GM18870 (cell line): Measurements from ENCODE around the gene KCNQ4.

Experiments used
- ATAC-seq: cut with Tn5 transposase; IDR thresholded peaks from one replicate; pipeline ENCODE4 v1.9.1; 2021; ENCODE audit warnings: moderate library complexity; ENCODE audit not compliant: unreplicated experiment

Gene KCNQ4

GRCh38 chr1:40754201-40754600, 29.4 kb upstream of the KCNQ4 start:
- no peak for ATAC-seq

GRCh38 chr1:40755067-40755466, 28.5 kb upstream of the KCNQ4 start:
- ATAC-seq = no peak

GRCh38 chr1:40756523-40756922, 27.1 kb upstream of the KCNQ4 start:
- no peak for ATAC-seq

- no peak for ATAC-seq
Measured at GRCh38 chr1:40757084-40757483, 26.5 kb upstream of the KCNQ4 start.

- no peak for ATAC-seq
Measured at GRCh38 chr1:40758004-40758403, 25.6 kb upstream of the KCNQ4 start.

- no peak for ATAC-seq
Measured at GRCh38 chr1:40758578-40759343, 24.8 kb upstream of the KCNQ4 start.

GRCh38 chr1:40760984-40761383, 22.6 kb upstream of the KCNQ4 start:
- ATAC-seq = no peak

GRCh38 chr1:40762144-40762923, 21.3 kb upstream of the KCNQ4 start:
- no peak for ATAC-seq

GRCh38 chr1:40763742-40764532, 19.6 kb upstream of the KCNQ4 start:
- ATAC-seq = peak; percentile 49

GRCh38 chr1:40764981-40765380, 18.6 kb upstream of the KCNQ4 start:
- no peak for ATAC-seq

GRCh38 chr1:40766017-40766416, 17.6 kb upstream of the KCNQ4 start:
- no peak for ATAC-seq

GRCh38 chr1:40766560-40766959, 17.0 kb upstream of the KCNQ4 start:
- ATAC-seq = no peak

- ATAC-seq = no peak
Measured at GRCh38 chr1:40768146-40768990, 15.2 kb upstream of the KCNQ4 start.

- no peak for ATAC-seq
Measured at GRCh38 chr1:40769815-40770214, 13.8 kb upstream of the KCNQ4 start.

- ATAC-seq = no peak
Measured at GRCh38 chr1:40770296-40771070, 13.1 kb upstream of the KCNQ4 start.

GRCh38 chr1:40772146-40772955, 11.2 kb upstream of the KCNQ4 start:
- ATAC-seq = no peak

- no peak for ATAC-seq
Measured at GRCh38 chr1:40773748-40774265, 9.8 kb upstream of the KCNQ4 start.

- no peak for ATAC-seq
Measured at GRCh38 chr1:40774266-40774998, 9.2 kb upstream of the KCNQ4 start.
